A673 (cell line): ENCODE measurements around the gene NHSL1. TPM values are rescaled to one million over a fixed set of nuclear protein-coding genes. Genes with fewer than 3 reads are reported as not detected.

Source experiments
- BruUV-seq: library from RNA; stranded (reverse); fragments of 400-500 nt; replicated peaks from 2 replicates; lab custom pipeline; 2021; lab: Mats Ljungman, UMichigan
- CTCF ChIA-PET: fragments of 300-600 bp; sonication (Branson Sonifier 250); formaldehyde crosslinking; loops from one replicate; lab custom pipeline; 2022; ENCODE audit warnings: antibody characterized with exemption; lab: Charles Lee
- POLR2A ChIA-PET: fragments of 300-600 bp; sonication (Branson Sonifier 250); formaldehyde crosslinking; loops from one replicate; lab custom pipeline; 2022; ENCODE audit warnings: antibody characterized with exemption; ENCODE audit not compliant: low non-redundant PET; lab: Charles Lee
- DNase-seq: peaks from one replicate; pipeline ENCODE4 v3.0.0-alpha.2; 2015; ENCODE audit warnings: low spot score
- H3K27ac ChIP-seq: fragments of 200-600 bp; sonication (generic); 2 replicates; pipeline ENCODE4 v1.5.1; 2016; ENCODE audit warnings: mixed run types, low read depth, mild to moderate bottlenecking, mixed read lengths, antibody characterized with exemption, low read length; ENCODE audit not compliant: poor library complexity, severe bottlenecking
- H3K27me3 ChIP-seq: fragments of 200-600 bp; sonication (generic); replicated peaks from 2 replicates; pipeline ENCODE4 v1.6.1; 2017; ENCODE audit warnings: mixed run types, low read depth, mild to moderate bottlenecking, mixed read lengths, antibody characterized with exemption, low read length; ENCODE audit not compliant: insufficient read depth, poor library complexity
- H3K36me3 ChIP-seq: fragments of 200-600 bp; sonication (generic); 2 replicates; pipeline ENCODE4 v1.6.1; 2016; ENCODE audit warnings: mixed run types, mild to moderate bottlenecking, mixed read lengths, antibody characterized with exemption, low read length; ENCODE audit not compliant: insufficient read depth, poor library complexity, severe bottlenecking
- H3K4me1 ChIP-seq: fragments of 200-600 bp; sonication (generic); 2 replicates; pipeline ENCODE4 v1.6.1; 2017; ENCODE audit warnings: mixed run types, mild to moderate bottlenecking, mixed read lengths, antibody characterized with exemption, low read length; ENCODE audit not compliant: insufficient read depth, poor library complexity, severe bottlenecking
- H3K4me3 ChIP-seq: fragments of 200-600 bp; sonication (generic); 2 replicates; pipeline ENCODE4 v1.5.1; 2016; ENCODE audit warnings: low read depth, mixed run types, mild to moderate bottlenecking, mixed read lengths, low read length; ENCODE audit not compliant: poor library complexity, severe bottlenecking
- H3K9me3 ChIP-seq: fragments of 200-600 bp; sonication (generic); 2 replicates; pipeline ENCODE4 v1.6.1; 2016; ENCODE audit warnings: mixed run types, low read depth, mild to moderate bottlenecking, mixed read lengths, antibody characterized with exemption, low read length; ENCODE audit not compliant: poor library complexity, severe bottlenecking
- CTCF ChIP-seq: fragments of 300-800, 200-600 bp; sonication (generic); conservative IDR thresholded peaks from 2 replicates; pipeline ENCODE4 v1.5.1; 2017; ENCODE audit warnings: low read depth, mild to moderate bottlenecking, antibody characterized with exemption, low read length, moderate library complexity, mixed read lengths
- EZH2 ChIP-seq: fragments of 200-600 bp; sonication (generic); IDR thresholded peaks from 2 replicates; pipeline ENCODE4 v1.6.1; 2017; ENCODE audit warnings: borderline replicate concordance, low read depth, mild to moderate bottlenecking, mixed read lengths, antibody characterized with exemption, low read length; ENCODE audit not compliant: poor library complexity, severe bottlenecking
- intact Hi-C: fragments of 100-400 bp; cut with micrococcal nuclease; formaldehyde crosslinking; loops from one replicate; pipeline ENCODE4 v1.10.0; 2022; ENCODE audit not compliant: unreplicated experiment
- total RNA-seq: library from RNA; stranded (reverse); gene quantifications from 2 replicates; pipeline ENCODE4 v1.2.3, GENCODE V29; 2021

NHSL1 gene
- total RNA-seq, 1 experiment from 2014 or later = 33.1 TPM

DNA sequence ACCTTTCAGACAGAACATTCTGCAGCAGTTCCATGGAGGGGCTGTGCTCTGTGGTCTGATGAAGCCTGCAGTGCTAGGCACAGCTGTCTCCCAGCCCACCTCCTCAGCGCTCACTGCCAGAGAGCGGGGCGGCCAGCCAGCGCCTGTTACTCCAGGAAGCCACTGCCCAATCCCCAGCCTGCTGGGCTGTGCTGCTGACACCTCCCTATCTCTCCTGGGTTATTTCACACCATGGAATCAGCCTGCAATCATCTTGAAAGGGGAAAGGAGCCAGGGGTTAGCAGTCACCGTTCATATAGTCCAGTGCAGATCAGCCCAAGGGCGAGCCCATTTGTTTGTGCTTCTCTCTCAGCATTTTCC lies 46.3 kb upstream of the NHSL1 start:
- BruUV-seq = no TSS peak
- ChIA-PET CTCF (no interaction called here), POLR2A (no interaction called here)
- intact Hi-C loops = no loop called here
- Histone ChIP-seq H3K36me3 (no peaks in the 10 kb centered on the region), H3K4me3 (peak overlapping the region; percentile 21), H3K27me3 (no peaks in the 10 kb centered on the region), H3K4me1 (peaks cover 65% of the 10 kb centered on the region), H3K27ac (peak overlapping the region; percentile 44), H3K9me3 (no peaks in the 10 kb centered on the region)
- no peak for TF ChIP-seq CTCF
- TF ChIP-seq EZH2 = no peak
- DNase-seq = peak; percentile 79

- DNase-seq = no peak
- BruUV-seq = no TSS peak
- CTCF ChIA-PET = no interaction called here
- intact Hi-C loops = no loop called here
- peak overlapping the region; percentile 21 for H3K4me3 ChIP-seq
- POLR2A ChIA-PET = no interaction called here
- H3K4me1 ChIP-seq = peaks cover 75% of the 10 kb centered on the region
- TF ChIP-seq CTCF (no peak), EZH2 (no peak)
- H3K27ac ChIP-seq = no peak overlapping the region
- no peaks in the 10 kb centered on the region for H3K36me3 ChIP-seq
- H3K27me3 ChIP-seq = no peaks in the 10 kb centered on the region
- no peaks in the 10 kb centered on the region for H3K9me3 ChIP-seq
Observed at GRCh38 chr6:138544501-138544900, 45.2 kb upstream of the NHSL1 start.

DNA sequence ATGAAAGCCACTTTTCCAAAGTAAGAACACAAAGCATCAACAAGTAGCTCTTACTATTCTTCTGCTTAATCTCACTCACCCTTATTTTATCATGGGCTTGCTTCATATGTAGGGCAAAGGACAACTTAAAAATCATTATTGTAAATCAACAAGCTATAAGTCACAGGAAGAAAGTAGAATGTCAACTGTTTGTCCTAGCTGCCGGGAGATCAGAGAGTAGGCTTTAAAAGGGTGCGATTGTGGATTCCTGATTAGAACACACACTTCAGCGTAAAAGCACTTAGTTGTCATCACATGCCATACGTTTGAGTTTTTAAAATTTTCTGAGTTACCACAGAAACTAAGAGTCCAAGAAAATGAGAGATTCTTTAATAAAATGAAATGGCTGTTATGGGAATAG lies 44.4 kb upstream of the NHSL1 start:
- ChIA-PET POLR2A (interaction anchor here (0.6 kb wide), 1 partner anchor 930 kb away, joined by 3 read pairs; no protein-coding TSS in a partner anchor), CTCF (interaction anchor here (0.6 kb wide), 2 partner anchors 134 to 480 kb away, joined by 4 to 8 read pairs; no protein-coding TSS in a partner anchor)
- TF ChIP-seq EZH2 = no peak
- no peak for TF ChIP-seq CTCF
- DNase-seq = no peak
- no peaks in the 10 kb centered on the region for H3K36me3 ChIP-seq
- no peaks in the 10 kb centered on the region for H3K9me3 ChIP-seq
- no peak overlapping the region for H3K4me3 ChIP-seq
- BruUV-seq = no TSS peak
- no peak overlapping the region for H3K27ac ChIP-seq
- intact Hi-C loops = no loop called here
- no peaks in the 10 kb centered on the region for H3K27me3 ChIP-seq
- H3K4me1 ChIP-seq = peaks cover 75% of the 10 kb centered on the region
